ENCODE data around the gene DCAF15.

DCAF15 gene

GRCh38 chr19:14003251-14004055 lies 51.1 kb downstream of the DCAF15 start:
- no peak for DNase-seq
- Histone ChIP-seq H3K9me3 (ENCODE audit: control insufficient read depth, low read length) (no peaks in the 10 kb centered on the region), H3K4me3 (ENCODE audit: insufficient read depth, low read depth, low read length, poor library complexity, severe bottlenecking) (no peak overlapping the region), H3K4me1 (ENCODE audit: control insufficient read depth, insufficient read depth, low read length, poor library complexity, severe bottlenecking) (peaks cover 44% of the 10 kb centered on the region), H3K27ac (ENCODE audit: insufficient read depth, low read length, poor library complexity, severe bottlenecking) (peak overlapping the region; percentile 72), H3K27me3 (replicated peaks; ENCODE audit: control insufficient read depth, insufficient read depth, low read length, poor library complexity, severe bottlenecking) (no peaks in the 10 kb centered on the region), H3K36me3 (ENCODE audit: control insufficient read depth, insufficient read depth, low read length) (no peaks in the 10 kb centered on the region)

GRCh38 chr19:14004619-14005348 lies 52.5 kb downstream of the DCAF15 start:
- Histone ChIP-seq H3K27ac (ENCODE audit: insufficient read depth, low read length, poor library complexity, severe bottlenecking) (peak overlapping the region; percentile 100), H3K27me3 (replicated peaks; ENCODE audit: control insufficient read depth, insufficient read depth, low read length, poor library complexity, severe bottlenecking) (no peaks in the 10 kb centered on the region), H3K4me3 (ENCODE audit: insufficient read depth, low read depth, low read length, poor library complexity, severe bottlenecking) (no peak overlapping the region), H3K4me1 (ENCODE audit: control insufficient read depth, insufficient read depth, low read length, poor library complexity, severe bottlenecking) (peaks cover 44% of the 10 kb centered on the region), H3K9me3 (ENCODE audit: control insufficient read depth, low read length) (no peaks in the 10 kb centered on the region), H3K36me3 (ENCODE audit: control insufficient read depth, insufficient read depth, low read length) (no peaks in the 10 kb centered on the region)
- DNase-seq, result no peak

- H3K27me3 ChIP-seq (replicated peaks; ENCODE audit: control insufficient read depth, insufficient read depth, low read length, poor library complexity, severe bottlenecking), result no peaks in the 10 kb centered on the region
- DNase-seq, result peak; percentile 89 to 96 (median 91)
- no peaks in the 10 kb centered on the region for H3K9me3 ChIP-seq (ENCODE audit: control insufficient read depth, low read length)
- no peaks in the 10 kb centered on the region for H3K36me3 ChIP-seq (ENCODE audit: control insufficient read depth, insufficient read depth, low read length)
- peak overlapping the region; percentile 66 for H3K4me3 ChIP-seq (ENCODE audit: insufficient read depth, low read depth, low read length, poor library complexity, severe bottlenecking)
- H3K27ac ChIP-seq (ENCODE audit: insufficient read depth, low read length, poor library complexity, severe bottlenecking), result peak overlapping the region; percentile 100
- H3K4me1 ChIP-seq (ENCODE audit: control insufficient read depth, insufficient read depth, low read length, poor library complexity, severe bottlenecking), result peaks cover 41% of the 10 kb centered on the region
Measured at GRCh38 chr19:14005349-14006084, 53.2 kb downstream of the DCAF15 start.

- no peaks in the 10 kb centered on the region for H3K9me3 ChIP-seq (ENCODE audit: control insufficient read depth, low read length)
- H3K4me1 ChIP-seq (ENCODE audit: control insufficient read depth, insufficient read depth, low read length, poor library complexity, severe bottlenecking), result peaks cover 33% of the 10 kb centered on the region
- no peaks in the 10 kb centered on the region for H3K27me3 ChIP-seq (replicated peaks; ENCODE audit: control insufficient read depth, insufficient read depth, low read length, poor library complexity, severe bottlenecking)
- H3K27ac ChIP-seq (ENCODE audit: insufficient read depth, low read length, poor library complexity, severe bottlenecking), result peak within 1 kb of the TSS; percentile 100
- H3K4me3 ChIP-seq (ENCODE audit: insufficient read depth, low read depth, low read length, poor library complexity, severe bottlenecking), result peak within 1 kb of the TSS; percentile 66
- H3K36me3 ChIP-seq (ENCODE audit: control insufficient read depth, insufficient read depth, low read length), result no peaks in the 10 kb centered on the region
- DNase-seq, result peak; percentile 100
Measured at GRCh38 chr19:14006085-14006765, 53.9 kb downstream of the DCAF15 start, which contains the start of gene RFX1. Gene RFX1 (minus strand): TSS chr19:14006320. CDS start chr19:13993843, 12,477 bp downstream.

GRCh38 chr19:14006766-14007562 lies 54.7 kb downstream of the DCAF15 start:
- H3K9me3 ChIP-seq (ENCODE audit: control insufficient read depth, low read length), result no peaks in the 10 kb centered on the region
- H3K27me3 ChIP-seq (replicated peaks; ENCODE audit: control insufficient read depth, insufficient read depth, low read length, poor library complexity, severe bottlenecking), result no peaks in the 10 kb centered on the region
- H3K4me1 ChIP-seq (ENCODE audit: control insufficient read depth, insufficient read depth, low read length, poor library complexity, severe bottlenecking), result peaks cover 26% of the 10 kb centered on the region
- H3K4me3 ChIP-seq (ENCODE audit: insufficient read depth, low read depth, low read length, poor library complexity, severe bottlenecking), result peak overlapping the region; percentile 66
- no peak for DNase-seq
- H3K36me3 ChIP-seq (ENCODE audit: control insufficient read depth, insufficient read depth, low read length), result no peaks in the 10 kb centered on the region
- peak overlapping the region; percentile 100 for H3K27ac ChIP-seq (ENCODE audit: insufficient read depth, low read length, poor library complexity, severe bottlenecking)

Data from effector memory CD4-positive, alpha-beta T cell (primary cell).